Astrocyte (in vitro differentiated cells and primary cell): Measurements from ENCODE around the gene SPNS2. TPM values are rescaled to one million over a fixed set of nuclear protein-coding genes. Genes with fewer than 3 reads are reported as not detected.

Experiments used
- DNase-seq: peaks from one replicate; pipeline ENCODE4 v3.0.0-alpha.2; 2010; ENCODE audit warnings: low read depth
- FAIRE-seq: peaks from 2 replicates; lab custom pipeline; 2011; peaks lifted over from hg19 to GRCh38; lab: Jason Lieb, UNC
- H2AFZ ChIP-seq: 2 replicates; pipeline ENCODE4 v1.6.0; 2012; ENCODE audit warnings: low read depth, low read length, inconsistent platforms
- H3K27ac ChIP-seq: 2 replicates; pipeline ENCODE4 v1.5.1; 2011; ENCODE audit warnings: low read depth, low read length, inconsistent platforms
- H3K27me3 ChIP-seq: 2 replicates; pipeline ENCODE4 v1.6.0; 2011; ENCODE audit warnings: low read length, inconsistent platforms; ENCODE audit not compliant: insufficient read depth
- H3K36me3 ChIP-seq: 2 replicates; pipeline ENCODE4 v1.5.1; 2011; ENCODE audit warnings: low read length, inconsistent platforms; ENCODE audit not compliant: insufficient read depth
- H3K4me1 ChIP-seq: 2 replicates; pipeline ENCODE4 v1.5.1; 2011; ENCODE audit warnings: low read length, inconsistent platforms; ENCODE audit not compliant: insufficient read depth
- H3K4me2 ChIP-seq: 2 replicates; pipeline ENCODE4 v1.6.0; 2012; ENCODE audit warnings: low read length, inconsistent platforms
- H3K4me3 ChIP-seq: 2 replicates; pipeline ENCODE4 v1.5.1; 2011; ENCODE audit warnings: low read depth, mild to moderate bottlenecking, low read length, inconsistent platforms; ENCODE audit not compliant: insufficient read depth
- H3K79me2 ChIP-seq: 2 replicates; pipeline ENCODE4 v1.6.0; 2012; ENCODE audit warnings: mild to moderate bottlenecking, low read length, inconsistent platforms; ENCODE audit not compliant: insufficient read depth
- H3K9ac ChIP-seq: 2 replicates; pipeline ENCODE4 v1.6.0; 2012; ENCODE audit warnings: mild to moderate bottlenecking, low read length, inconsistent platforms
- H3K9me3 ChIP-seq: 2 replicates; pipeline ENCODE4 v1.5.1; 2012; ENCODE audit warnings: low read depth, mild to moderate bottlenecking, low read length, inconsistent platforms; ENCODE audit not compliant: insufficient read depth
- H4K20me1 ChIP-seq: 2 replicates; pipeline ENCODE4 v1.6.0; 2012; ENCODE audit warnings: low read length, inconsistent platforms; ENCODE audit not compliant: insufficient read depth
- H3K27ac Mint-ChIP-seq: one replicate; pipeline ENCODE4 v1.8.0; 2021; ENCODE audit warnings: mild to moderate bottlenecking, mixed read lengths; ENCODE audit not compliant: unreplicated experiment
- H3K27me3 Mint-ChIP-seq: one replicate; pipeline ENCODE4 v1.8.0; 2021; ENCODE audit warnings: low read depth, mixed read lengths; ENCODE audit not compliant: unreplicated experiment
- H3K36me3 Mint-ChIP-seq: one replicate; pipeline ENCODE4 v1.8.0; 2021; ENCODE audit warnings: low read depth, mixed read lengths; ENCODE audit not compliant: unreplicated experiment
- H3K4me1 Mint-ChIP-seq: one replicate; pipeline ENCODE4 v1.8.0; 2021; ENCODE audit warnings: low read depth, mixed read lengths; ENCODE audit not compliant: unreplicated experiment
- H3K4me3 Mint-ChIP-seq: one replicate; pipeline ENCODE4 v1.8.0; 2021; ENCODE audit warnings: mild to moderate bottlenecking, moderate library complexity, mixed read lengths; ENCODE audit not compliant: unreplicated experiment
- H3K9me3 Mint-ChIP-seq: one replicate; pipeline ENCODE4 v1.8.0; 2021; ENCODE audit warnings: mild to moderate bottlenecking, mixed read lengths; ENCODE audit not compliant: unreplicated experiment
- CTCF ChIP-seq: IDR thresholded peaks from 2 replicates; pipeline ENCODE4 v1.5.1; 2011; ENCODE audit warnings: low read depth, mild to moderate bottlenecking, inconsistent platforms, low read length, moderate library complexity; ENCODE audit not compliant: insufficient read depth
- EZH2 ChIP-seq: IDR thresholded peaks from 2 replicates; pipeline ENCODE4 v1.6.1; 2012; ENCODE audit warnings: mild to moderate bottlenecking, low read length, inconsistent platforms; ENCODE audit not compliant: insufficient read depth
- total RNA-seq: library from RNA; stranded (reverse); gene quantifications from 2 replicates; pipeline ENCODE4 v1.2.1, GENCODE V29; 2021

SPNS2 gene
- total RNA-seq, 1 donor from 2014 or later: 4.3 TPM

DNA sequence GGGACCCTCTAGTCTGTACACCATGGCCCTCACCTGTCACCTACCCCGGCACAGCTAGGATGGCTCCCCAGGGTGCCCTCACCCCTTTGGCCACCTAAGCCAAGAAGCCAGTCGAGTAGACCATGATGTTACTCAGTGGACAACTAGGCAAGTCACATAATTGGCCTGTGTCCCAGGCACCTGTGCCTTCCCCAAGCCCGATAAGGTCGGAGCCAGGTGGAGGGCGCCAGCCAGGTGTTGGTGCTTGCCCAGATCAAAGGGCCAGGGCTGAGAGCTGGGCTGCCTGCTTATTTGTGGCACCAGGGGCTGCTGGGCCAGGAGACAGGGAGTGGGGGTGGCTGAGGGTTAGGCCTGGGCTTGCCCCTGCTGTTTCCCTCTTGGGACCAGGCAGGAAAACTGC is 16.8 kb downstream of the SPNS2 start:
- no peak overlapping the region for H3K4me2 ChIP-seq
- TF ChIP-seq EZH2 (no peak), CTCF (no peak)
- H3K79me2 ChIP-seq: no peaks in the 10 kb centered on the region
- FAIRE-seq (no peak), DNase-seq (no peak)
- Mint-ChIP-seq H3K27ac (no peak overlapping the region), H3K4me3 (no peak overlapping the region), H3K9me3 (peaks cover 5% of the 10 kb centered on the region), H3K27me3 (peaks cover 21% of the 10 kb centered on the region), H3K36me3 (peaks cover 6% of the 10 kb centered on the region), H3K4me1 (no peaks in the 10 kb centered on the region)
- H3K36me3 ChIP-seq: no peaks in the 10 kb centered on the region
- H3K9ac ChIP-seq: no peak overlapping the region
- no peaks in the 10 kb centered on the region for H3K4me1 ChIP-seq
- no peak overlapping the region for H3K27ac ChIP-seq
- H3K27me3 ChIP-seq: no peaks in the 10 kb centered on the region
- no peak overlapping the region for H3K4me3 ChIP-seq
- no peaks in the 10 kb centered on the region for H4K20me1 ChIP-seq
- no peak overlapping the region for H2AFZ ChIP-seq
- H3K9me3 ChIP-seq: no peaks in the 10 kb centered on the region

DNA sequence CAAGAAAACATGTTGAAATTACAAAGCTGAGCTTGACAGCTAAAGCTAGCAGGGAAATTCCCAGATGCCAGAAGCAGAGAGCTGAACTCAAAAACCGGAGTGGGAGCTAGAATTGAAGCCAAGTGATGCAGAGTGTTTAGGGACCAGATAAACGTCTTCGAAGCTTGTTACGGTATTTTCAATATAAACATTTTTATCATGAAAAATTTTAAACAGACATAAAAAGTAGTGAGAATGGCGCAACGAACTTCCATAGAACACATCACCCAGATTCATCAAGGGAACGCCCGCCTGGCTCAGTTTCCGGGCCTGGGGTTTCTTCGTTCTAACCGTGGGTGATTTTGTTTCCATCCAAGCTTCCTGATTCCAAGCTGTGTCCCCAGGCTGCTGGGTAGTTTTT is 18.1 kb downstream of the SPNS2 start:
- H3K4me2 ChIP-seq: no peak overlapping the region
- H3K4me3 Mint-ChIP-seq: no peak overlapping the region
- peaks cover 2% of the 10 kb centered on the region for H3K9me3 Mint-ChIP-seq
- H3K36me3 ChIP-seq: no peaks in the 10 kb centered on the region
- no peak for DNase-seq
- H3K4me1 Mint-ChIP-seq: peaks cover 7% of the 10 kb centered on the region
- no peak overlapping the region for H3K9ac ChIP-seq
- no peak overlapping the region for H3K4me3 ChIP-seq
- no peaks in the 10 kb centered on the region for H4K20me1 ChIP-seq
- H3K27ac Mint-ChIP-seq: no peak overlapping the region
- FAIRE-seq: no peak
- no peaks in the 10 kb centered on the region for H3K36me3 Mint-ChIP-seq
- H2AFZ ChIP-seq: no peak overlapping the region
- H3K4me1 ChIP-seq: no peaks in the 10 kb centered on the region
- no peaks in the 10 kb centered on the region for H3K79me2 ChIP-seq
- H3K27ac ChIP-seq: no peak overlapping the region
- no peaks in the 10 kb centered on the region for H3K27me3 ChIP-seq
- peaks cover 19% of the 10 kb centered on the region for H3K27me3 Mint-ChIP-seq
- no peaks in the 10 kb centered on the region for H3K9me3 ChIP-seq
- TF ChIP-seq CTCF: no peak
- TF ChIP-seq EZH2: no peak

DNA sequence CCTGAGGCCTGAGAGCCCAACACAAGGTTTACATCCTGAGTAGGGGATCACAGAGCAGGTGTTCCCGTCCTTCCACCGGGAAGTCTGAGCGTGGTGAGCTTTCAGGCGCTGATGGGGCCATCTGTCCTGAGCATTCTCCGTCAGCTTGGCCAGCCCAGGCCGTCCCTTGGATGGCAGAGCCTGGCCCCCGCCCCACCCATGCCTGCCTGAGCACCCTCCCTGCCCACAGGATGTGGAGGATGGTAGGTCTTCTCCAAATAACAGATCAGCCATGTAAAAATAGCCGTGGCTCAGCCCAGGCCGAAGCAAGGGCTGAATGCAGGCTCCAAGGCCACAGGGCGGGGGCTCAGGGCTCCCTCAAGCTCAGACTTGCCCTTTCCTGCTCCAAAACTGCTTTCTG is 20.2 kb downstream of the SPNS2 start:
- H3K27ac Mint-ChIP-seq: no peak overlapping the region
- H3K27me3 ChIP-seq: no peaks in the 10 kb centered on the region
- H3K9me3 Mint-ChIP-seq: peaks cover 2% of the 10 kb centered on the region
- H2AFZ ChIP-seq: peak overlapping the region; percentile 1
- no peak overlapping the region for H3K4me3 Mint-ChIP-seq
- no peaks in the 10 kb centered on the region for H3K36me3 Mint-ChIP-seq
- H3K9ac ChIP-seq: no peak overlapping the region
- H3K4me1 ChIP-seq: no peaks in the 10 kb centered on the region
- TF ChIP-seq EZH2 (no peak), CTCF (no peak)
- H3K79me2 ChIP-seq: no peaks in the 10 kb centered on the region
- FAIRE-seq (no peak), DNase-seq (no peak)
- H3K27me3 Mint-ChIP-seq: peaks cover 24% of the 10 kb centered on the region
- H3K36me3 ChIP-seq: no peaks in the 10 kb centered on the region
- H3K4me1 Mint-ChIP-seq: peaks cover 7% of the 10 kb centered on the region
- no peaks in the 10 kb centered on the region for H3K9me3 ChIP-seq
- no peak overlapping the region for H3K27ac ChIP-seq
- H3K4me2 ChIP-seq: no peak overlapping the region
- H3K4me3 ChIP-seq: no peak overlapping the region
- H4K20me1 ChIP-seq: no peaks in the 10 kb centered on the region
